Activated B cell treated with CpG ODN at 0.5 μM for 24 hours (primary cell): Measurements from ENCODE around the gene ABCA13. TPM values are rescaled to one million over a fixed set of nuclear protein-coding genes. Genes with fewer than 3 reads are reported as not detected.

Experiments
- ATAC-seq: fragments of 200-7000 bp; cut with Tn5 transposase; one replicate; pipeline ENCODE4 v1.10.0; 2021; ENCODE audit warnings: low read depth, mild to moderate bottlenecking, moderate library complexity
- CTCF ChIA-PET: fragments of 350-600 bp; sonication (Branson Sonifier 250); formaldehyde crosslinking; loops from one replicate; lab custom pipeline; 2021; ENCODE audit warnings: antibody characterized with exemption; lab: Charles Lee
- POLR2A ChIA-PET: fragments of 350-600 bp; sonication (Branson Sonifier 250); formaldehyde crosslinking; loops from one replicate; lab custom pipeline; 2021; ENCODE audit warnings: antibody characterized with exemption; lab: Charles Lee
- DNase-seq: peaks from one replicate; pipeline ENCODE4 v3.0.0; 2022
- H3K27ac Mint-ChIP-seq: one replicate; pipeline ENCODE4 v1.8.0; 2020; ENCODE audit warnings: mixed read lengths
- H3K27me3 Mint-ChIP-seq: one replicate; pipeline ENCODE4 v1.8.0; 2021; ENCODE audit warnings: mixed read lengths
- H3K36me3 Mint-ChIP-seq: one replicate; pipeline ENCODE4 v1.8.0; 2021; ENCODE audit warnings: low read depth, mixed read lengths
- H3K4me1 Mint-ChIP-seq: one replicate; pipeline ENCODE4 v1.8.0; 2021; ENCODE audit warnings: mixed read lengths
- H3K4me3 Mint-ChIP-seq: one replicate; pipeline ENCODE4 v1.8.0; 2020; ENCODE audit warnings: mild to moderate bottlenecking, mixed read lengths
- H3K9me3 Mint-ChIP-seq: one replicate; pipeline ENCODE4 v1.8.0; 2020; ENCODE audit warnings: mixed read lengths
- CTCF ChIP-seq: fragments of 200-600 bp; IDR thresholded peaks from one replicate; pipeline ENCODE4 v1.8.0; 2022; ENCODE audit warnings: antibody characterized with exemption, mild to moderate bottlenecking
- intact Hi-C: fragments of 100-400 bp; cut with micrococcal nuclease; formaldehyde crosslinking; loops from one replicate; pipeline ENCODE4 v1.15.1; 2024
- total RNA-seq: library from RNA; stranded (reverse); gene quantifications from 2 replicates; pipeline ENCODE4 v1.2.3, GENCODE V29; 2022

The ABCA13 gene
- total RNA-seq, 1 donor from 2014 or later: not detected

- Mint-ChIP-seq H3K4me3 (no peak overlapping the region), H3K4me1 (no peaks in the 10 kb centered on the region), H3K27ac (no peak overlapping the region), H3K27me3 (no peaks in the 10 kb centered on the region), H3K9me3 (no peaks in the 10 kb centered on the region), H3K36me3 (no peaks in the 10 kb centered on the region)
- no peak for ATAC-seq
- CTCF ChIA-PET: no interaction called here
- POLR2A ChIA-PET: no interaction called here
- TF ChIP-seq CTCF: no peak
- no peak for DNase-seq
- intact Hi-C loops: no loop called here
These were observed 255.8 kb downstream of the ABCA13 start for GRCh38 chr7:48426966-48427555.

- ATAC-seq (no peak), DNase-seq (no peak)
- Mint-ChIP-seq H3K4me3 (no peak overlapping the region), H3K27me3 (no peaks in the 10 kb centered on the region), H3K27ac (no peak overlapping the region), H3K9me3 (no peaks in the 10 kb centered on the region), H3K4me1 (no peaks in the 10 kb centered on the region), H3K36me3 (no peaks in the 10 kb centered on the region)
- CTCF ChIA-PET: no interaction called here
- TF ChIP-seq CTCF: no peak
- POLR2A ChIA-PET: no interaction called here
- intact Hi-C loops: no loop called here
These were observed 256.4 kb downstream of the ABCA13 start for GRCh38 chr7:48427671-48428070.

GRCh38 chr7:48428091-48428684 is 256.9 kb downstream of the ABCA13 start:
- Mint-ChIP-seq H3K27ac (no peak overlapping the region), H3K27me3 (no peaks in the 10 kb centered on the region), H3K4me3 (no peak overlapping the region), H3K36me3 (no peaks in the 10 kb centered on the region), H3K9me3 (no peaks in the 10 kb centered on the region), H3K4me1 (no peaks in the 10 kb centered on the region)
- intact Hi-C loops: no loop called here
- DNase-seq (no peak), ATAC-seq (no peak)
- CTCF ChIA-PET: no interaction called here
- POLR2A ChIA-PET: no interaction called here
- no peak for TF ChIP-seq CTCF

GRCh38 chr7:48429117-48429516 is 257.9 kb downstream of the ABCA13 start:
- Mint-ChIP-seq H3K4me3 (no peak overlapping the region), H3K27ac (no peak overlapping the region), H3K9me3 (peaks cover 4% of the 10 kb centered on the region), H3K36me3 (no peaks in the 10 kb centered on the region), H3K4me1 (no peaks in the 10 kb centered on the region), H3K27me3 (no peaks in the 10 kb centered on the region)
- ATAC-seq (no peak), DNase-seq (no peak)
- TF ChIP-seq CTCF: no peak
- intact Hi-C loops: no loop called here
- CTCF ChIA-PET: no interaction called here
- POLR2A ChIA-PET: no interaction called here

GRCh38 chr7:48438206-48438605 is 266.9 kb downstream of the ABCA13 start:
- TF ChIP-seq CTCF: no peak
- DNase-seq (no peak), ATAC-seq (no peak)
- CTCF ChIA-PET: no interaction called here
- H3K27ac Mint-ChIP-seq: no peak overlapping the region
- POLR2A ChIA-PET: no interaction called here
- no peaks in the 10 kb centered on the region for H3K36me3 Mint-ChIP-seq
- H3K27me3 Mint-ChIP-seq: no peaks in the 10 kb centered on the region
- peaks cover 4% of the 10 kb centered on the region for H3K9me3 Mint-ChIP-seq
- no peaks in the 10 kb centered on the region for H3K4me1 Mint-ChIP-seq
- intact Hi-C loops: no loop called here
- H3K4me3 Mint-ChIP-seq: no peak overlapping the region
